H9 (cell line): ENCODE data around the gene FGFBP2. TPM values are rescaled to one million over a fixed set of nuclear protein-coding genes. Genes with fewer than 3 reads are reported as not detected.

ENCODE experiments used
- DNase-seq: peaks from one replicate; pipeline ENCODE4 v3.0.0-alpha.2; 2017
- H2AFZ ChIP-seq: one replicate; pipeline ENCODE4 v1.6.1; 2013; ENCODE audit warnings: mild to moderate bottlenecking, low read length, control low read depth, moderate library complexity
- H2AK5ac ChIP-seq: 2 replicates; pipeline ENCODE4 v1.6.1; 2013; ENCODE audit warnings: low read length, control low read depth, mixed read lengths; ENCODE audit not compliant: insufficient read length
- H2BK120ac ChIP-seq: one replicate; pipeline ENCODE4 v1.6.1; 2013; ENCODE audit warnings: low read depth, mild to moderate bottlenecking, low read length, control low read depth, inconsistent platforms; ENCODE audit not compliant: poor library complexity, severe bottlenecking
- H2BK12ac ChIP-seq: 2 replicates; pipeline ENCODE4 v1.6.1; 2013; ENCODE audit warnings: low read length, control low read depth, mixed read lengths, low read depth; ENCODE audit not compliant: insufficient read length
- H2BK15ac ChIP-seq: 2 replicates; pipeline ENCODE4 v1.6.1; 2013; ENCODE audit warnings: low read depth, low read length, control low read depth
- H2BK20ac ChIP-seq: one replicate; pipeline ENCODE4 v1.6.1; 2013; ENCODE audit warnings: low read depth, mild to moderate bottlenecking, low read length, control low read depth, inconsistent platforms; ENCODE audit not compliant: poor library complexity, severe bottlenecking
- H2BK5ac ChIP-seq: 2 replicates; pipeline ENCODE4 v1.6.1; 2013; ENCODE audit warnings: low read length, control low read depth, mixed read lengths; ENCODE audit not compliant: insufficient read length
- H3K14ac ChIP-seq: 2 replicates; pipeline ENCODE4 v1.6.1; 2013; ENCODE audit warnings: low read length, control low read depth; ENCODE audit not compliant: insufficient read depth
- H3K18ac ChIP-seq: 2 replicates; pipeline ENCODE4 v1.6.1; 2013; ENCODE audit warnings: low read depth, mild to moderate bottlenecking, mixed read lengths, low read length, control low read depth; ENCODE audit not compliant: insufficient read length
- H3K23ac ChIP-seq: 2 replicates; pipeline ENCODE4 v1.6.1; 2013; ENCODE audit warnings: low read length, control low read depth, mixed read lengths, low read depth; ENCODE audit not compliant: insufficient read length
- H3K23me2 ChIP-seq: 2 replicates; pipeline ENCODE4 v1.6.1; 2013; ENCODE audit warnings: low read depth, mild to moderate bottlenecking, mixed read lengths, low read length, control low read depth; ENCODE audit not compliant: insufficient read length, poor library complexity, severe bottlenecking
- H3K27ac ChIP-seq: 2 replicates; pipeline ENCODE4 v1.5.1; 2013; ENCODE audit warnings: low read length, control low read depth, mixed read lengths, low read depth; ENCODE audit not compliant: insufficient read length
- H3K27me3 ChIP-seq: 2 replicates; pipeline ENCODE4 v1.6.1; 2013; ENCODE audit warnings: low read length, control low read depth, inconsistent platforms; ENCODE audit not compliant: insufficient read depth
- H3K4ac ChIP-seq: 2 replicates; pipeline ENCODE4 v1.6.1; 2013; ENCODE audit warnings: low read depth, mild to moderate bottlenecking, control low read depth, inconsistent platforms, low read length, moderate library complexity
- H3K4me1 ChIP-seq: 2 replicates; pipeline ENCODE4 v1.6.1; 2013; ENCODE audit warnings: low read length, control low read depth, inconsistent platforms; ENCODE audit not compliant: insufficient read depth
- H3K4me2 ChIP-seq: 2 replicates; pipeline ENCODE4 v1.6.1; 2013; ENCODE audit warnings: low read length, control low read depth, mixed read lengths; ENCODE audit not compliant: insufficient read length, insufficient read depth
- H3K56ac ChIP-seq: 2 replicates; pipeline ENCODE4 v1.6.1; 2013; ENCODE audit warnings: low read depth, mild to moderate bottlenecking, mixed read lengths, low read length, control low read depth; ENCODE audit not compliant: insufficient read length
- H3K79me1 ChIP-seq: 2 replicates; pipeline ENCODE4 v1.6.1; 2013; ENCODE audit warnings: low read depth, mild to moderate bottlenecking, moderate library complexity, low read length, control low read depth, inconsistent platforms; ENCODE audit not compliant: insufficient read depth, poor library complexity, severe bottlenecking
- H3K79me2 ChIP-seq: 2 replicates; pipeline ENCODE4 v1.6.1; 2013; ENCODE audit warnings: low read length, control low read depth, inconsistent platforms; ENCODE audit not compliant: insufficient read depth
- H3K9ac ChIP-seq: 2 replicates; pipeline ENCODE4 v1.6.1; 2013; ENCODE audit warnings: low read length, control low read depth, mixed read lengths; ENCODE audit not compliant: insufficient read length; ENCODE audit errors: extremely low read depth
- H3K9me3 ChIP-seq: one replicate; pipeline ENCODE4 v1.6.1; 2013; ENCODE audit warnings: low read depth, low read length, inconsistent platforms; ENCODE audit not compliant: control insufficient read depth
- H3T11ph ChIP-seq: one replicate; pipeline ENCODE4 v1.6.1; 2013; ENCODE audit warnings: mild to moderate bottlenecking, low read length, control low read depth, inconsistent platforms
- H4K20me1 ChIP-seq: one replicate; pipeline ENCODE4 v1.6.1; 2013; ENCODE audit not compliant: control insufficient read depth, insufficient read length, insufficient read depth
- H4K5ac ChIP-seq: 2 replicates; pipeline ENCODE4 v1.6.1; 2013; ENCODE audit warnings: low read depth, mild to moderate bottlenecking, mixed read lengths, low read length, control low read depth; ENCODE audit not compliant: insufficient read length
- H4K8ac ChIP-seq: replicated peaks from 2 replicates; pipeline ENCODE4 v1.6.1; 2013; ENCODE audit warnings: low read length, control low read depth, mixed read lengths, low read depth; ENCODE audit not compliant: insufficient read length
- H4K91ac ChIP-seq: 2 replicates; pipeline ENCODE4 v1.6.1; 2013; ENCODE audit warnings: low read depth, mild to moderate bottlenecking, moderate library complexity, mixed read lengths, low read length, control low read depth; ENCODE audit not compliant: insufficient read length
- H3K27ac Mint-ChIP-seq, 3 experiments: 2 replicates in 2 of 3; 3 replicates in 1 of 3; pipeline ENCODE4 v1.8.0; 2020 to 2021; ENCODE audit warnings: mixed read lengths in 3 of 3, mild to moderate bottlenecking in 1 of 3, moderate library complexity in 1 of 3
- H3K27me3 Mint-ChIP-seq: 2 replicates; pipeline ENCODE4 v1.8.0; 2021; ENCODE audit warnings: low read depth, mild to moderate bottlenecking, moderate library complexity, mixed read lengths
- H3K36me3 Mint-ChIP-seq, 3 experiments: 2 replicates in 2 of 3; 3 replicates in 1 of 3; pipeline ENCODE4 v1.8.0; 2020 to 2021; ENCODE audit warnings: low read depth in 3 of 3, mixed read lengths in 3 of 3; ENCODE audit not compliant: insufficient read depth in 1 of 3
- H3K4me1 Mint-ChIP-seq, 2 experiments: 2 replicates each; pipeline ENCODE4 v1.8.0; 2020; ENCODE audit warnings: mixed read lengths in 2 of 2
- H3K4me3 Mint-ChIP-seq, 2 experiments: 2 replicates in 1 of 2; 3 replicates in 1 of 2; pipeline ENCODE4 v1.8.0; 2020 to 2021; ENCODE audit warnings: mild to moderate bottlenecking in 2 of 2, mixed read lengths in 2 of 2, moderate library complexity in 1 of 2
- H3K9me3 Mint-ChIP-seq, 2 experiments: 2 replicates in 1 of 2; 3 replicates in 1 of 2; pipeline ENCODE4 v1.8.0; 2020; ENCODE audit warnings: mild to moderate bottlenecking in 2 of 2, mixed read lengths in 2 of 2, moderate library complexity in 1 of 2
- CTCF ChIP-seq: fragments of 200-600 bp; sonication (generic); conservative IDR thresholded peaks from 3 replicates; pipeline ENCODE4 v1.8.0; 2021; ENCODE audit warnings: antibody characterized with exemption, mild to moderate bottlenecking
- WGBS: extraction: QIAGEN DNeasy Blood & Tissue Kit; methylation state at CpG from one replicate; pipeline ENCODE4 v1.1.7; 2013; ENCODE audit warnings: missing lambda C conversion rate, low lambda C conversion rate, mixed read lengths; ENCODE audit not compliant: insufficient read length; ENCODE audit errors: extremely low coverage; 5-methylcytosine and 5-hydroxymethylcytosine counted together
- total RNA-seq: library from RNA; stranded (reverse); gene quantifications from 2 replicates; pipeline ENCODE4 v1.2.1, GENCODE V29; 2021

Gene FGFBP2
- total RNA-seq, 1 experiment from 2014 or later, result not detected

- H3K4ac ChIP-seq, result no peak overlapping the region
- H2AK5ac ChIP-seq, result no peak overlapping the region
- no peaks in the 10 kb centered on the region for H3K9me3 ChIP-seq
- H3K9ac ChIP-seq, result no peak overlapping the region
- no peak overlapping the region for H2BK20ac ChIP-seq
- H3K27ac Mint-ChIP-seq, result no peak overlapping the region
- no peak for DNase-seq
- H3K14ac ChIP-seq, result no peak overlapping the region
- H4K91ac ChIP-seq, result no peak overlapping the region
- no peak overlapping the region for H2AFZ ChIP-seq
- H3K4me1 ChIP-seq, result no peaks in the 10 kb centered on the region; the same call in 1 of the 2 replicates
- TF ChIP-seq CTCF, result no peak
- H3K18ac ChIP-seq, result no peak overlapping the region
- H4K5ac ChIP-seq, result no peak overlapping the region
- no peaks in the 10 kb centered on the region for H4K20me1 ChIP-seq
- no peak overlapping the region for H3K4me3 Mint-ChIP-seq
- H3K23me2 ChIP-seq, result no peaks in the 10 kb centered on the region
- no peaks in the 10 kb centered on the region; the same call in 1 of the 2 replicates for H3K27me3 Mint-ChIP-seq
- H2BK120ac ChIP-seq, result no peak overlapping the region
- H3K79me2 ChIP-seq, result no peaks in the 10 kb centered on the region
- no peaks in the 10 kb centered on the region for H3K36me3 Mint-ChIP-seq
- H3K79me1 ChIP-seq, result no peaks in the 10 kb centered on the region
- no peak overlapping the region for H2BK12ac ChIP-seq
- H3K27ac ChIP-seq, result no peak overlapping the region
- H3K9me3 Mint-ChIP-seq, result no peaks in the 10 kb centered on the region
- no peak overlapping the region for H2BK5ac ChIP-seq
- H3K56ac ChIP-seq, result no peak overlapping the region
- WGBS, result no CpG with 5 or more reads among the region's 4 CpGs
- no peak overlapping the region for H3T11ph ChIP-seq
- no peaks in the 10 kb centered on the region for H3K27me3 ChIP-seq
- H4K8ac ChIP-seq, result no peak overlapping the region
- no peak overlapping the region for H3K4me2 ChIP-seq
- peaks cover 7% of the 10 kb centered on the region in 2 experiments for H3K4me1 Mint-ChIP-seq
- no peak overlapping the region for H2BK15ac ChIP-seq
- H3K23ac ChIP-seq, result no peak overlapping the region
Measured at GRCh38 chr4:15936495-15936894, 26.5 kb downstream of the FGFBP2 start.
